Measurements from ENCODE around the gene RPS6KA3.

DNA sequence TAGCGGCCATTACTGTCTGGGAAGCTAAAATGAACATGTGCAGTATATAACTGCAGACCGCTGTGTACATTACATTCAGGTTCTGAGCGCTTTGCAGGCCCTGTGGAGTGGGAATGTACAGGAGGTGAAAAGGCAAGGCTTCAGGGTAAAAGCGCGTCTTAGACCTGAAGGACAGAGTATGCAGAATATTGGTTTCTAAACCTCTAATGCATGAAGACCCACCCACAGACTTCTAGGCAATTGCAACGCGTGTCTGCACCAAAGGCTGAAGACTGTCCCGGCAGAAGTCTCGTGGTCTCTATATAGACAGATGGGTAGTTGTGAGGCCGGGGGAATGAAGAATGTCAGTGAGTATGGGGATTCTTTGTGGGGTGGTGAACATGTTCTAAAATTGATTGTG is 155.4 kb downstream of the RPS6KA3 start:
- TF ChIP-seq, protein P1, sequence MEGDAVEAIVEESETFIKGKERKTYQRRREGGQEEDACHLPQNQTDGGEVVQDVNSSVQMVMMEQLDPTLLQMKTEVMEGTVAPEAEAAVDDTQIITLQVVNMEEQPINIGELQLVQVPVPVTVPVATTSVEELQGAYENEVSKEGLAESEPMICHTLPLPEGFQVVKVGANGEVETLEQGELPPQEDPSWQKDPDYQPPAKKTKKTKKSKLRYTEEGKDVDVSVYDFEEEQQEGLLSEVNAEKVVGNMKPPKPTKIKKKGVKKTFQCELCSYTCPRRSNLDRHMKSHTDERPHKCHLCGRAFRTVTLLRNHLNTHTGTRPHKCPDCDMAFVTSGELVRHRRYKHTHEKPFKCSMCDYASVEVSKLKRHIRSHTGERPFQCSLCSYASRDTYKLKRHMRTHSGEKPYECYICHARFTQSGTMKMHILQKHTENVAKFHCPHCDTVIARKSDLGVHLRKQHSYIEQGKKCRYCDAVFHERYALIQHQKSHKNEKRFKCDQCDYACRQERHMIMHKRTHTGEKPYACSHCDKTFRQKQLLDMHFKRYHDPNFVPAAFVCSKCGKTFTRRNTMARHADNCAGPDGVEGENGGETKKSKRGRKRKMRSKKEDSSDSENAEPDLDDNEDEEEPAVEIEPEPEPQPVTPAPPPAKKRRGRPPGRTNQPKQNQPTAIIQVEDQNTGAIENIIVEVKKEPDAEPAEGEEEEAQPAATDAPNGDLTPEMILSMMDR (IDR thresholded peaks at IDR 0.05 in 8 of 11, conservative IDR thresholded peaks at IDR 0.05 in 3 of 11) = no peak
- no peak for TF ChIP-seq POLR2A (IDR thresholded peaks at IDR 0.05)

Data from spleen (tissue), 7 donors.